GM23248 (cell line): Measurements from ENCODE around the gene KCNJ10.

Experiments
- EZH2 ChIP-seq: fragments of 200-600 bp; sonication (generic); IDR thresholded peaks from 2 replicates; pipeline ENCODE4 v1.6.1; 2018; ENCODE audit warnings: antibody characterized with exemption, mild to moderate bottlenecking; ENCODE audit not compliant: insufficient read depth, poor library complexity, severe bottlenecking
- EZH2phosphoT487 ChIP-seq: fragments of 200-600 bp; sonication (generic); IDR thresholded peaks from 2 replicates; pipeline ENCODE4 v1.6.1; 2018; ENCODE audit warnings: antibody characterized with exemption, moderate library complexity, mild to moderate bottlenecking, low read depth; ENCODE audit not compliant: insufficient read depth

DNA sequence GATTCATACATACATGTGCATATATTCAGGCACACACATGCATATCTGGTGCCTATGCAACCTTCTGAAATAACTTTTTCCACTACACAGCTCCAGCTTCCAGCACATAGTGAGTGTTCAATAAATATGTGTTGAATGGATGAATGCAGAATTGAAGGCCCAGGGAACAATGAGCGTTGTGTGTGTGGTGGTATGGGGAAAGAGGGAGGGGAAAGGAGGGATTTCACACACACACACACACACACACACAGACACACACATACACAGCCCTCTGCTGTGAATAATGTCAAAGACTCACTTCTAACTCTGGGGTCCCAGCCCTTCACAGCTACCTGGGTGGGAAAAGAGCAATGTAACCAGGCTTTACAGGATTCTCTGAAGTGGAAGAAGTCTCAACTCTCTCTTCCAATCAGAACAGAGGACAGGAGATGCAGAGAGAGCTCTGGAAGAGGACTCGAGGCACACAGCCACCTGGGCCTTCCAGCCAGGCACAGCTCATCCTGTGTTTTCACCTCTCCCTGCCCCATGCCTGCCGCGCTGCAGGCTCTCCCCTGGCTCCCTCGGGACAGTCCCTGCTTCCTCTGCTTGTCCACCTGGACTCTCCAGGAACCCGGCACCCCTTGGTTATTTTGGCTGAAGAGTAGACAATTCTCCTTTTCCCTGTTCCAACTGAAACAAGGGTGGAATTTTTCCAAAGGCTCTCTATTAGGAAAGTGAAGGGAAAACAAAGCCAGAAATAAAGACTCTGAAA is 33.9 kb upstream of the KCNJ10 start:
- no peak for TF ChIP-seq EZH2phosphoT487
- TF ChIP-seq EZH2, result no peak
